Upper lobe of left lung (tissue), 6 donors: ENCODE results near the gene MRPL34. TPM values are rescaled to one million over a fixed set of nuclear protein-coding genes. Genes with fewer than 3 reads are reported as not detected.

ENCODE experiments used
- ATAC-seq, 2 donors: fragments of 200-7000 bp; cut with Tn5 transposase; one replicate each; pipeline ENCODE4 v1.9.1; 2022; ENCODE audit warnings: mild to moderate bottlenecking in 2 of 2, moderate library complexity in 2 of 2; ENCODE audit not compliant: low FRiP score in 2 of 2
- DNase-seq, 2 donors: peaks; one replicate each; pipeline ENCODE4 v3.0.0-alpha.2; 2019 to 2020
- H3K27ac ChIP-seq, 4 donors: fragments of 200-600 bp; sonication (generic); one replicate each; pipeline ENCODE4 v1.5.1; 2016 to 2019
- H3K27me3 ChIP-seq, 4 donors: fragments of 200-600 bp; sonication (generic); one replicate each; pipeline ENCODE4 v1.5.1; 2017 to 2019
- H3K36me3 ChIP-seq, 4 donors: fragments of 200-600 bp; sonication (generic); one replicate each; pipeline ENCODE4 v1.5.1; 2016 to 2019
- H3K4me1 ChIP-seq, 4 donors: fragments of 200-600 bp; sonication (generic); one replicate each; pipeline ENCODE4 v1.5.1; 2018 to 2019
- H3K4me3 ChIP-seq, 4 donors: fragments of 200-600 bp; sonication (generic); one replicate each; pipeline ENCODE4 v1.5.1; 2017 to 2019; ENCODE audit warnings: mild to moderate bottlenecking in 2 of 4, moderate library complexity in 1 of 4
- H3K9me3 ChIP-seq, 4 donors: fragments of 200-600 bp; sonication (generic); one replicate each; pipeline ENCODE4 v1.5.1; 2018 to 2019
- EP300 ChIP-seq, 4 donors: sonication (generic); formaldehyde crosslinking; IDR thresholded peaks; one replicate each; pipeline ENCODE4 v1.5.1; 2017; ENCODE audit warnings: antibody characterized with exemption in 4 of 4, control low read depth in 2 of 4
- POLR2A ChIP-seq, 4 donors: fragments of 450-650 bp; IDR thresholded peaks; one replicate each; pipeline ENCODE4 v1.5.1; 2016 to 2017; ENCODE audit warnings: antibody characterized with exemption in 4 of 4, mild to moderate bottlenecking in 2 of 4
- POLR2AphosphoS5 ChIP-seq, 2 donors: sonication (generic); formaldehyde crosslinking; IDR thresholded peaks; one replicate each; pipeline ENCODE4 v1.5.1; 2017; ENCODE audit warnings: antibody characterized with exemption in 2 of 2
- WGBS, 2 donors: methylation state at CpG; one replicate each; pipeline ENCODE4 v1.1.5; 2017 to 2018; 5-methylcytosine and 5-hydroxymethylcytosine counted together
- total RNA-seq, 6 donors: library from RNA; depleted of rRNA in 4 of 6; stranded (reverse); fragments of >200 nt in 4 of 6; gene quantifications; one replicate each; pipeline versions ENCODE4 v1.1.0 to v1.2.1, GENCODE V29; 2016 to 2021
- TF ChIP-seq, protein P1 (sequence below), 6 experiments: fragments of 450-650 bp in 4 of 6; fragments of 200-600 bp in 2 of 6; sonication (generic) in 2 of 6; IDR thresholded peaks; one replicate each; pipeline ENCODE4 v1.5.1; 2016 to 2019; ENCODE audit warnings: antibody characterized with exemption in 6 of 6
- donor health status: DM: no; HTN: no; CAD: no; lungs with moderate emphysema.
- donor health status: DM: no; HTN: yes; CAD: no; lungs with severe emphysema.

The MRPL34 gene
- total RNA-seq, 6 donors from 2014 or later, result 98.3 to 176 (median 122) TPM

DNA sequence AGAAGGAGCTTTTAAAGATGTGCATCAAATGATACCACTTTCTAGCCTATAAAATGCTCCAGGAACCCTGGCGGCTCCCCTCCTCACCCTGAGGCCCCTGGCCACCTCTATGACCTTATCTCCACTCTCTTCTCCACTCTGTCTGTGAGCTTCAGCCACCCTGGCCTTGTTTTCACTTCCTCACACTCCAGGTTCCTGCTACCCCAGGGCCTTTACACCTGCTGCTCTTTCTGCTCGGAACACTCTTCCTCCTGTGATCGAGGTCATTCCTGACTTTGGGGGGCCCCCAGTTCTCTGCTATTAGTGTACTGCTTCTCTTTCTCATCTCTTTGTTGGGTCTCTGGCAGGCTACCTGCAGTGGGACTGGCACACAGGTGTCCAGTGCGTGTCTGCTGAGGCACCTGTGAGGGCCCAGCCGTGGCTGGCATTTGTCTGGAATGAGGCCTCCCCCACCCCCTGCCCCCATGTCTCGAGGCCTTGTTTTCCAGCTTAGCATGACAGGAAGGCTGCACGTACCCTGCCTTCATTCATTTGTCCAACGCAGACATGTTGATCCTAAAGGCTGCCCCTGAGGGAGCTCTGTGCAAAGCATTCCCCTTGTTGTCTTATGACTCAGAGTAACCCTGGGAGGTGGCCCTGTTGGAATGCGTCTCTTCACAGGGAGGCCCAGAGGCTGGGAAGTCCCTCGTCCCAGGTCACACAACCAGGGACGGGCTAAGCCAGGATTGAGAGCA, 6.0 kb downstream of the MRPL34 start:
- Histone ChIP-seq H3K36me3 (peaks cover 8 to 40% (median 27%) of the 10 kb centered on the region in 4 donors), H3K9me3 (no peaks in the 10 kb centered on the region), H3K4me1 (peaks cover 19 to 34% (median 26%) of the 10 kb centered on the region in 4 donors), H3K27ac (peak overlapping the region in 2 of 4 donors; percentile 32 to 46), H3K4me3 (no peak overlapping the region), H3K27me3 (no peaks in the 10 kb centered on the region)
- 71 to 78% methylated on average over 8 to 11 of the region's 11 CpGs for WGBS, 2 donors
- no peak for DNase-seq
- TF ChIP-seq, protein P1, sequence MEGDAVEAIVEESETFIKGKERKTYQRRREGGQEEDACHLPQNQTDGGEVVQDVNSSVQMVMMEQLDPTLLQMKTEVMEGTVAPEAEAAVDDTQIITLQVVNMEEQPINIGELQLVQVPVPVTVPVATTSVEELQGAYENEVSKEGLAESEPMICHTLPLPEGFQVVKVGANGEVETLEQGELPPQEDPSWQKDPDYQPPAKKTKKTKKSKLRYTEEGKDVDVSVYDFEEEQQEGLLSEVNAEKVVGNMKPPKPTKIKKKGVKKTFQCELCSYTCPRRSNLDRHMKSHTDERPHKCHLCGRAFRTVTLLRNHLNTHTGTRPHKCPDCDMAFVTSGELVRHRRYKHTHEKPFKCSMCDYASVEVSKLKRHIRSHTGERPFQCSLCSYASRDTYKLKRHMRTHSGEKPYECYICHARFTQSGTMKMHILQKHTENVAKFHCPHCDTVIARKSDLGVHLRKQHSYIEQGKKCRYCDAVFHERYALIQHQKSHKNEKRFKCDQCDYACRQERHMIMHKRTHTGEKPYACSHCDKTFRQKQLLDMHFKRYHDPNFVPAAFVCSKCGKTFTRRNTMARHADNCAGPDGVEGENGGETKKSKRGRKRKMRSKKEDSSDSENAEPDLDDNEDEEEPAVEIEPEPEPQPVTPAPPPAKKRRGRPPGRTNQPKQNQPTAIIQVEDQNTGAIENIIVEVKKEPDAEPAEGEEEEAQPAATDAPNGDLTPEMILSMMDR (IDR thresholded peaks at IDR 0.05), result no peak
- TF ChIP-seq POLR2AphosphoS5 (IDR thresholded peaks at IDR 0.05) (no peak), EP300 (IDR thresholded peaks at IDR 0.05) (no peak), POLR2A (IDR thresholded peaks at IDR 0.05) (no peak)
- ATAC-seq, result no peak

DNA sequence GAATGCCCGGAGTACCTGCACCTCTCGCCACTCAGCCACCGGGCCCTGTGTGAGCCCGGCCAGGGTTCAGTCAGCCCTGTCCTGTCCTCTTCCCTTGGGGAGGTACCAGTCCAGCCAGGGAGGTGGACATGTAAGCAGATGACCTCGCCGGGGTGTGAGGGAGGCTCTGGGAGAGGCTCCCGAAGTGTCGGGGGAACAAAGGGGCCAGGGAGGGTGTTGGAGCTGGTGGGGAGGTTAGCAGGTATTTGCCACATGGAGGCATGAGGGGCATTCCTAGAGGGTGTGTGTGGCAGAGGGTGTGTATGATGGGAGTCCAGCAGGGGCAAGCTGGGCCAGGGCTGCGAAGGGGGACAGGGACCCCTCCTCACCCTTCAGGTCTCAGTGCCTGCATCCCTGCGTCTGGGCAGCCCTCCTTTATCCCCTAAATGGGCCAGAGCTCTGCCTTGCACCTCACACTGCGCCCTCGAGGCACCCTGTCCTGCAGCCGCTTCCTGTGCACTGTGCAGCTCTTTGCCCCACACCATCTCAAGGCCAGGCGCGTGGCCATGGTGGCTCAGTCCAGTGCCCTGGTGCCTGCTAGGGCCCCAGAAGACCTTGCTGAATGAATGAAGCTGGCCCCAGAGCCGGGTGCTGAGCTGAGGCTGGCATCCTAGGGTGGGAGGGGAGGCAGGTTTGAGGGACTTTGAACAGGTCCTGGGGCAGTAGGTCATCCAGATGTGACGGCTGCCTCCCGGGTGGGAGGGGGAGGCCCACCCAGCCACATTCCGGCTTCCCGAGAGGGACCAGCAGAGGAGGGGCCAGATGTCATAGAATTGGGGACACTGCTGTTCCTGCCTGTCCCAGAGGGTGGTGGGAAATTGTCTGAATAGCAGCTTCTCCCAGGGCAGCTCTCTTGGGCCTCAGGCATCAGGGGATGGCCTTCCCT, 6.8 kb downstream of the MRPL34 start:
- Histone ChIP-seq H3K27ac (peak overlapping the region in 3 of 4 donors; percentile 20 to 48 (median 46)), H3K4me1 (peaks cover 17 to 27% (median 21%) of the 10 kb centered on the region in 4 donors), H3K9me3 (no peaks in the 10 kb centered on the region), H3K4me3 (no peak overlapping the region), H3K36me3 (peaks cover 10 to 44% (median 29%) of the 10 kb centered on the region in 4 donors), H3K27me3 (no peaks in the 10 kb centered on the region)
- TF ChIP-seq, protein P1 (IDR thresholded peaks at IDR 0.05), result no peak
- TF ChIP-seq POLR2AphosphoS5 (IDR thresholded peaks at IDR 0.05) (no peak), EP300 (IDR thresholded peaks at IDR 0.05) (no peak), POLR2A (IDR thresholded peaks at IDR 0.05) (no peak)
- DNase-seq (no peak), ATAC-seq (no peak)
- WGBS, 2 donors, result 82 to 86% methylated on average over 12 to 20 of the region's 20 CpGs

DNA sequence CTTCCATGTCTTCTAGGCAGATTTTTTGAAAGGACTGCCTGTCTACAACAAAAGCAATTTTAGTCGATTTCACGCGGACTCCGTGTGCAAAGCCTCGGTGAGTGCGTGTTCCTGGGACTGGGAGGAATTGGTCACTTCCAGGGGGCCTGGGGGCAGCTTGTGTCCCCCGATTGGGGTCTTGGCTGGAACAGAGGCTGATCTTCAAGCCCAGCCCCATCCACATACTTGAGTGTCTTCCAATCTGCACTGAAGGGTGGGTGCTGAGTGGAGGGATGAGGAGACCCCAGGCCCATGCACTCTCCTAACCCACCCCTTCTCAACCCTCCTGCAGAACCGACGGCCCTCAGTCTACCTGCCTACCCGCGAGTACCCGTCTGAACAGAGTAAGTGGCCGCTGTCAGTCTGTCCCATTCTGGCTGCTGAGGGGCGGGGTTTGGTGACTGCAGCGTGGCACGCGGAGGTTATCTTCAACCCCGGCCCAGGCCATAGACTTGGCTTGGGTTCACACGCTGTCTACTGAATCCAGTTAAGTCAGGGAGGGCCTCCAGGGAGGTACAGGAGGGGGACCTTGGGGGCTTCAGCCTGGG, 8.4 kb downstream of the MRPL34 start:
- H3K27me3 ChIP-seq, result no peaks in the 10 kb centered on the region
- H3K36me3 ChIP-seq, result peaks cover 10 to 55% (median 30%) of the 10 kb centered on the region in 4 donors
- H3K27ac ChIP-seq, result no peak overlapping the region
- no peak overlapping the region for H3K4me3 ChIP-seq
- WGBS, 2 donors, result 93 to 95% methylated on average over 13 to 19 of the region's 19 CpGs
- TF ChIP-seq EP300 (IDR thresholded peaks at IDR 0.05) (no peak), POLR2A (IDR thresholded peaks at IDR 0.05) (no peak), POLR2AphosphoS5 (IDR thresholded peaks at IDR 0.05) (no peak)
- TF ChIP-seq, protein P1 (IDR thresholded peaks at IDR 0.05), result no peak
- no peak for ATAC-seq
- no peak for DNase-seq
- H3K9me3 ChIP-seq, result no peaks in the 10 kb centered on the region
- peaks cover 12 to 23% (median 18%) of the 10 kb centered on the region in 4 donors for H3K4me1 ChIP-seq

DNA sequence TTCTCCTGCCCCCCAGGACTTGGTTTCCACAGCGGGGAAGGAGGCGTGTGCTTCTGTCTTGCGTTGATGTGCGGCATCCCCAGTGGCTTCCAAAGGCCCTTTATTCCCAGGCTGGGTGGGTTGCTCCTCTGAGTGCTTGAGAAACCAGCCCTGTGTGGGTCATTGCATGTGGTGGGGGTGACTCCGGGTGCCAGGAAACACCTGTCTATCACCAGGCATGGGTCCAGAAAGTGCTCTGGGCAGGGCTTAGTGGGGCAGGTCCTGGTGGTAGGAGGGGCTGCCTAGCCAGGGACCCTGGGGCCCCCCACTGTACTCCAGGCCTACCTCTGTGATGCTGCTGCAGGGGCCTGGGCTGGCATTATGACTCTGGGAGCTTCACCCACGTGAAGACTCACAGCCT, 13.3 kb downstream of the MRPL34 start:
- Histone ChIP-seq H3K4me1 (peaks cover 0 to 8% (median 0%) of the 10 kb centered on the region in 4 donors), H3K4me3 (no peak overlapping the region), H3K27ac (no peak overlapping the region), H3K36me3 (peaks cover 21 to 70% (median 50%) of the 10 kb centered on the region in 4 donors), H3K27me3 (no peaks in the 10 kb centered on the region), H3K9me3 (no peaks in the 10 kb centered on the region)
- ATAC-seq (no peak), DNase-seq (no peak)
- 62 to 100% methylated on average over 2 to 6 of the region's 6 CpGs for WGBS, 2 donors
- TF ChIP-seq, protein P1 (IDR thresholded peaks at IDR 0.05), result no peak
- TF ChIP-seq POLR2A (IDR thresholded peaks at IDR 0.05) (no peak), POLR2AphosphoS5 (IDR thresholded peaks at IDR 0.05) (no peak)
